ENCODE results near the gene CCDC97. TPM values are rescaled to one million over a fixed set of nuclear protein-coding genes. Genes with fewer than 3 reads are reported as not detected.
A peak's percentile ranks its signal among the peaks of the same experiment; 100 is the strongest.

The CCDC97 gene
- total RNA-seq, 1 donor from 2014 or later, result 31.9 TPM

DNA sequence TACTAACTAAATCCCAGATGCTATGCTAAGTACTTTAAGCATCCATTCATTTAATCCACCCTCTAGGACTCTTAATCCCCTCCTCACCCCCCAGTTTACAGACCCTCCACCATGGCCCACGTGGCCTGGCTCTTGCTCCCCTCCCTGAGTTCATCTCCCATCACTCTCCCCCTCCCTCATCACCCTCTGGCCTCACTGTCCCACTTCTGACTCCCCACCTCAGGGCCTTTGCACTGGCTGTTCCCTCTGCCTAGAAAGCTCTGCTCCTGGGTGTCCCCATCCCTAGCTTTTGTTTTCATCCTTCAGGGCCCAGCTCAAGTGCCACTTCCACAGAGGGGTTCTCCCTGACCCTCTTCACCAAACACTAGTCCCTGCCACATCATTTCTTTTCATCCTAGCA, 49.8 kb downstream of the CCDC97 start:
- intact Hi-C loops (cut with DNase I), result no loop called here
- ATAC-seq (no peak), DNase-seq (no peak)
- TF ChIP-seq, protein P1, sequence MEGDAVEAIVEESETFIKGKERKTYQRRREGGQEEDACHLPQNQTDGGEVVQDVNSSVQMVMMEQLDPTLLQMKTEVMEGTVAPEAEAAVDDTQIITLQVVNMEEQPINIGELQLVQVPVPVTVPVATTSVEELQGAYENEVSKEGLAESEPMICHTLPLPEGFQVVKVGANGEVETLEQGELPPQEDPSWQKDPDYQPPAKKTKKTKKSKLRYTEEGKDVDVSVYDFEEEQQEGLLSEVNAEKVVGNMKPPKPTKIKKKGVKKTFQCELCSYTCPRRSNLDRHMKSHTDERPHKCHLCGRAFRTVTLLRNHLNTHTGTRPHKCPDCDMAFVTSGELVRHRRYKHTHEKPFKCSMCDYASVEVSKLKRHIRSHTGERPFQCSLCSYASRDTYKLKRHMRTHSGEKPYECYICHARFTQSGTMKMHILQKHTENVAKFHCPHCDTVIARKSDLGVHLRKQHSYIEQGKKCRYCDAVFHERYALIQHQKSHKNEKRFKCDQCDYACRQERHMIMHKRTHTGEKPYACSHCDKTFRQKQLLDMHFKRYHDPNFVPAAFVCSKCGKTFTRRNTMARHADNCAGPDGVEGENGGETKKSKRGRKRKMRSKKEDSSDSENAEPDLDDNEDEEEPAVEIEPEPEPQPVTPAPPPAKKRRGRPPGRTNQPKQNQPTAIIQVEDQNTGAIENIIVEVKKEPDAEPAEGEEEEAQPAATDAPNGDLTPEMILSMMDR (IDR thresholded peaks at IDR 0.05), result no peak
- H3K36me3 ChIP-seq, result no peaks in the 10 kb centered on the region
- H3K4me1 ChIP-seq, result peaks cover 17% of the 10 kb centered on the region
- no peaks in the 10 kb centered on the region for H3K9me3 ChIP-seq
- H3K27me3 ChIP-seq, result no peaks in the 10 kb centered on the region
- no peak overlapping the region for H3K27ac ChIP-seq
- H3K4me3 ChIP-seq, result no peak overlapping the region

DNA sequence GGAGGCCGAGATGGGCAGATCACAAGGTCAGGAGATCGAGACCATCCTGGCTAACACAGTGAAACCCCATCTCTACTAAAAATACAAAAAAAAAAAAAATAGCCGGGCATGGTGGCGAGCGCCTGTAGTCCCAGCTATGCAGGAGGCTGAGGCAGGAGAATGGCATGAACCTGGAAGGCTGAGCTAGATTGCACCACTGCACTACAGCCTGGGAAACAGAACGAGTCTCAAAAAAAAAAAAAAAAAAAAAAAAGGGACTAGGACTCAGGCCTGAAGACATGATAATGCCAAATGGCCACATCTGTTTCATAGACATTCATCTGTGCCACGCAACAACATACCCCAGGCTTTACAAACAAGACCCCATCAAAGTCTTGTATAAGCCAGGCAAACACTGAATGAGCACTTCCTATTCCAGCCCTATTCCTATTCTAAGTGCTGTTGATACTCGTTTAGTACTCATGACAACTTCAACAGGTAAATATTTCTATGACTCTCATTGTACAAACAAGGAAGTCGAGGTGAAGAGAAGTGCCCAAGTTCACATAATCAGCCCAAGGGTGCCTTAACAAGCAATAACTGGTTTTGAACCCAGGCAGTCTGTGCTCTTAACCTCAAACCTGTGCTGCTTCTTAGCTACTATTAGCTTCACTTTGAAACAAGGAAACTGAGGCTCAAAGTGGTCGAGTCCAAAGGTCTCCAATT, 52.3 kb downstream of the CCDC97 start:
- peak overlapping the region; percentile 99 for H3K27ac ChIP-seq
- ATAC-seq, result peak; percentile 8
- TF ChIP-seq, protein P1 (IDR thresholded peaks at IDR 0.05), result no peak

DNA sequence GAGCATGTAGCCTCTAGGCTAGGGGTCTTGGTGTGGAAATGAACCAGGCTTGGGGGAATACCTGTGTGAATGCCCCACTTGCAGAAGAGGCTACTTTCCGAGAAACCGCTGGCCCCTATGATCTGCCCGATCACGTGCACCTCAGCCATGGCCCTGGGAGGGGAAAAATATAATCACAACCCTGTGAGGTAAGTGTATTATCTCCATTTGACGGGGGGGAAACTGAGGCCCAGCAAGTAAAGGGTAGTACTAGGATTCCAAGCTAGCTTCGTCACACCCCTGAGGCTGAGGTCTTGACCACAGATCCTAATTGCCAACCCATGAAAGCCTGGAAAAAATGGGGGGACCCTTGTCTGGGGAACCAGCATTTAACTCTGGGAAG, 53.4 kb downstream of the CCDC97 start:
- TF ChIP-seq, protein P1 (IDR thresholded peaks at IDR 0.05), result no peak
- Histone ChIP-seq H3K4me3 (peak overlapping the region; percentile 72), H3K9me3 (no peaks in the 10 kb centered on the region), H3K27ac (peak overlapping the region; percentile 99), H3K4me1 (peaks cover 19% of the 10 kb centered on the region), H3K36me3 (no peaks in the 10 kb centered on the region), H3K27me3 (no peaks in the 10 kb centered on the region)
- DNase-seq (no peak), ATAC-seq (no peak)
- intact Hi-C loops (cut with DNase I), result no loop called here

More for the DNA sequence above, 52.3 kb downstream of the CCDC97 start:
- intact Hi-C loops (cut with DNase I), result no loop called here
- Histone ChIP-seq H3K4me3 (no peak overlapping the region), H3K9me3 (no peaks in the 10 kb centered on the region), H3K36me3 (no peaks in the 10 kb centered on the region), H3K27me3 (no peaks in the 10 kb centered on the region), H3K4me1 (peaks cover 13% of the 10 kb centered on the region)
- DNase-seq, result no peak

DNA sequence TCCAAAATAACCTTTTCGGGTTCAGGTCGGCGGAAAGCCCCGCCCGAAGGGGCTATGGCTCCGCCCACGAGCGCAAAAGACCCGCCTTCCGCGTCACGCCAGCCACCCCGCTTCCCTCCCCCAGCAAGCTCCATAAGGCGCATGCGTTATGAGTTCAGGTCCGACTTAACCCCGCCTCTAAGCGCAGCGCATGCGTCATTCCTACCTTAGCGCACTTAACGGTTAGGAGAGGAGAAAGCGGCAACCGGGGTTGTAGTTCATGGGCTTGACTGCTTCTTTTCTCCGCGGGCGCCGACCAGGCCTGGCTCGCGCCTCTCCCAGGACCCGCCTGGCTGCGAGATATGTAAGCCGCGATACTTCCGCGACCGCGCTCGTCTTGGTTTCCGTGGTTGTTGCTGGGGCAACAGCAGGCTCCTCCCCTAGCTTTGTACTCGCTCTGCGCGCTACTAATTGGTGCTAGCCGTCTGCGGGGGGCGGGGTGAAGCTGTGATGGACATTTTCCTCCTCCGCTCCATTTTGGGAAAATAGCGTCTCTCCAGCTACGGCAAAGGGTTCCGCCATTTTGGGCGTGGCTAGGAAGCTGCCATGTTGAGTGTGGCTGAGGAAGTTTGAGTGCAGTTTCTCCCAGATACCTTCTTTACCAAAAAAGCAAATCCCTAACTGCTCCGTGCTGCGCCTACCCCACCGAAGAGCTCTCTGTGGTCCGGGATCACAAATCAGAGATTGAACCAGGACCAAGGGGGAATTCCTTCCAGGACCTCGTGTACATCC, 54.0 kb downstream of the CCDC97 start, which contains the start of gene B9D2:
Gene B9D2, minus strand, starts transcription at position 397 of the 771 bp plus-strand sequence. CDS start 630 bp downstream, outside the sequence.
- intact Hi-C loops (cut with DNase I), result no loop called here
- no peaks in the 10 kb centered on the region for H3K36me3 ChIP-seq
- peak within 1 kb of the TSS; percentile 99 for H3K27ac ChIP-seq
- H3K4me3 ChIP-seq, result peak within 1 kb of the TSS; percentile 72
- H3K27me3 ChIP-seq, result no peaks in the 10 kb centered on the region
- DNase-seq (peak; percentile 99), ATAC-seq (peak; percentile 96)
- TF ChIP-seq, protein P1 (IDR thresholded peaks at IDR 0.05), result no peak
- peaks cover 19% of the 10 kb centered on the region for H3K4me1 ChIP-seq
- no peaks in the 10 kb centered on the region for H3K9me3 ChIP-seq

DNA sequence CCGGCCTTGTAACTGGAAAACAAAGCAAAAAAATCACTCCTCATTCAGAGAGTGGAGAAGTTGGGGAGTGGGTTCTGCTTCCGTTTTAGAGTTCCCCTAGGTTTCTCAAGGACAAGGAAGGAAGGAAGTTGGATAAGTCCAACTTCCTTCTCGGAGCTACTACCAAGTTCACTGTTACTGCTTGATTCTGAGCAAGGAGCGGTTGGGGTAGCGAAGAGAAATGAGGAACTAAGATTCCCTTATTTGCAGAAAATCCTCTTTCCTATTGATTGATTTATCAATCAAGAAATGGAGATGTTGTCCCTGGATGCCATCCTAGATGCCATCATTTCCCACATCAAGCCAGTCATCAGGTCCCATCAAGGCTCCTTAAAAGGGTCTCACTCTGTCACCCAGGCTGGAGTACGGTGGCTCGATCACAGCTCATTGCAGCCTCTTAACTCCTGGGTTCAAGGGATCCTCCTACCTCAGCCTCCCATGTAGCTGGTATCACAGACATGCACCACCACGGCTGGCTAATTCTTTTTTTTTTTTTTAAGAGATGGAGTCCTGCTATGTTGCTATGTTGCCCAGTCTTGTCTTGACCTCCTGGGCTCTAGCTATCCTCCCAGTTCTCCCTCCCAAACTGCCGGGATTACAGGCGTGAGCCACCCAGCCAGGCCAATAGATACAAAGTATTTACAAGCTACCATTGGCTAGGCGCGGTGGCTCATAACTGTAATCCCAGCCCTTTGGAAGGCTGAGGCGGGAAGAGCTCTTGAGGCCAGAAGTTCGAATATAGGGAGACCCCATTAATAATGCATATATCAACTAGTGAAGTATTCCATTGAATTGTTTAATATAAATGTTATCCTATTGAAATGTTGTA, 54.8 kb downstream of the CCDC97 start:
- H3K27ac ChIP-seq, result peak overlapping the region; percentile 99
- no peak for DNase-seq
- intact Hi-C loops (cut with DNase I), result no loop called here
- no peaks in the 10 kb centered on the region for H3K9me3 ChIP-seq
- H3K4me1 ChIP-seq, result peaks cover 19% of the 10 kb centered on the region
- H3K36me3 ChIP-seq, result no peaks in the 10 kb centered on the region
- peak overlapping the region; percentile 72 for H3K4me3 ChIP-seq
- peak; percentile 1 for ATAC-seq
- no peaks in the 10 kb centered on the region for H3K27me3 ChIP-seq
- TF ChIP-seq, protein P1 (IDR thresholded peaks at IDR 0.05), result no peak
